Activated naive CD8-positive, alpha-beta T cell treated with anti-CD3 and anti-CD28 coated beads, Interleukin-2, amount 10 ng/mL, durations not matched to agents 7 days and 5 days (primary cell): ENCODE measurements around the gene SPRYD4. TPM values are rescaled to one million over a fixed set of nuclear protein-coding genes. Genes with fewer than 3 reads are reported as not detected.
"Not testable (repeated sequence)": the region's sequence is repeated elsewhere in the genome, so short reads cannot be mapped to it uniquely, and the experiment has no call there.

Experiments used
- ATAC-seq: fragments of 150-1000 bp; cut with Tn5 transposase; one replicate; pipeline ENCODE4 v1.10.0; 2021; ENCODE audit warnings: low read depth, moderate library complexity
- POLR2A ChIA-PET: fragments of 350-600 bp; sonication (Branson Sonifier 250); formaldehyde crosslinking; loops from one replicate; lab custom pipeline; 2021; ENCODE audit warnings: antibody characterized with exemption; lab: Charles Lee
- DNase-seq: peaks from one replicate; pipeline ENCODE4 v3.0.0; 2021
- H3K27ac Mint-ChIP-seq: one replicate; pipeline ENCODE4 v1.8.0; 2022; ENCODE audit warnings: mild to moderate bottlenecking, mixed read lengths
- H3K27me3 Mint-ChIP-seq: one replicate; pipeline ENCODE4 v1.8.0; 2022; ENCODE audit warnings: mild to moderate bottlenecking, moderate library complexity, mixed read lengths
- H3K36me3 Mint-ChIP-seq: one replicate; pipeline ENCODE4 v1.8.0; 2021; ENCODE audit warnings: mild to moderate bottlenecking, mixed read lengths
- H3K4me1 Mint-ChIP-seq: one replicate; pipeline ENCODE4 v1.8.0; 2021; ENCODE audit warnings: mixed read lengths
- H3K4me3 Mint-ChIP-seq: one replicate; pipeline ENCODE4 v1.8.0; 2022; ENCODE audit warnings: mild to moderate bottlenecking, moderate library complexity, mixed read lengths
- H3K9me3 Mint-ChIP-seq: one replicate; pipeline ENCODE4 v1.8.0; 2021; ENCODE audit warnings: mixed read lengths
- total RNA-seq, 2 experiments: library from RNA; stranded (reverse); gene quantifications; one replicate each; pipeline ENCODE4 v1.2.3, GENCODE V29; 2021

SPRYD4 gene
- total RNA-seq = 1 to 10 TPM; 3.9 to 4.1 TPM

- POLR2A ChIA-PET = interaction anchor here (0.5 to 2.1 kb wide), 8 partner anchors 11 to 306 kb away, joined by 3 to 9 read pairs (median 5); partner anchors contain the start of genes ANKRD52, IL23A, RBMS2 and STAT2
- peaks cover 8% of the 10 kb centered on the region for H3K36me3 Mint-ChIP-seq
- ATAC-seq = peak; percentile 96
- H3K9me3 Mint-ChIP-seq = no peaks in the 10 kb centered on the region
- DNase-seq = peak; percentile 96
- no peaks in the 10 kb centered on the region for H3K27me3 Mint-ChIP-seq
- H3K4me3 Mint-ChIP-seq = peak within 1 kb of the TSS; percentile 94
- peaks cover 25% of the 10 kb centered on the region for H3K4me1 Mint-ChIP-seq
- peak within 1 kb of the TSS; percentile 97 for H3K27ac Mint-ChIP-seq
Measured at GRCh38 chr12:56468216-56469006, at the start of gene SPRYD4. TSS of gene SPRYD4 (plus strand) at chr12:56468578. CDS start at chr12:56468592, 14 bp downstream.

GRCh38 chr12:56420411-56420810 is 48.0 kb upstream of the SPRYD4 start:
- POLR2A ChIA-PET = no interaction called here
- Mint-ChIP-seq H3K27ac (no peak overlapping the region), H3K36me3 (peaks cover 34% of the 10 kb centered on the region)

GRCh38 chr12:56425193-56425592 is 43.2 kb upstream of the SPRYD4 start:
- POLR2A ChIA-PET = interaction anchor here (0.7 kb wide), 1 partner anchor 66 kb away, joined by 3 read pairs; no protein-coding TSS in a partner anchor
- ATAC-seq (peak; percentile 80), DNase-seq (no peak)
- Mint-ChIP-seq H3K4me3 (no peak overlapping the region), H3K9me3 (no peaks in the 10 kb centered on the region), H3K36me3 (peaks cover 33% of the 10 kb centered on the region), H3K27me3 (no peaks in the 10 kb centered on the region), H3K4me1 (peaks cover 5% of the 10 kb centered on the region), H3K27ac (peak overlapping the region; percentile 64)

More at GRCh38 chr12:56420411-56420810, 48.0 kb upstream of the SPRYD4 start:
- no peak overlapping the region for H3K4me3 Mint-ChIP-seq
- H3K9me3 Mint-ChIP-seq = no peaks in the 10 kb centered on the region
- no peak for DNase-seq
- peaks cover 5% of the 10 kb centered on the region for H3K4me1 Mint-ChIP-seq
- H3K27me3 Mint-ChIP-seq = no peaks in the 10 kb centered on the region
- ATAC-seq = no peak

- no peaks in the 10 kb centered on the region for H3K27me3 Mint-ChIP-seq
- POLR2A ChIA-PET = interaction anchor here (0.7 to 1.0 kb wide), 2 partner anchors 23 to 177 kb away, joined by 3 to 6 read pairs; partner anchors contain the start of gene TIMELESS
- H3K27ac Mint-ChIP-seq = no peak overlapping the region
- ATAC-seq (no peak), DNase-seq (no peak)
- no peaks in the 10 kb centered on the region for H3K9me3 Mint-ChIP-seq
- peaks cover 5% of the 10 kb centered on the region for H3K4me1 Mint-ChIP-seq
- H3K4me3 Mint-ChIP-seq = no peak overlapping the region
- peaks cover 31% of the 10 kb centered on the region for H3K36me3 Mint-ChIP-seq
Measured at GRCh38 chr12:56425940-56426438, 42.4 kb upstream of the SPRYD4 start.

GRCh38 chr12:56431288-56431687 is 37.1 kb upstream of the SPRYD4 start:
- Mint-ChIP-seq H3K4me1 (peaks cover 3% of the 10 kb centered on the region), H3K27me3 (no peaks in the 10 kb centered on the region), H3K9me3 (no peaks in the 10 kb centered on the region), H3K36me3 (peaks cover 20% of the 10 kb centered on the region), H3K4me3 (no peak overlapping the region), H3K27ac (no peak overlapping the region)
- POLR2A ChIA-PET = no interaction called here
- DNase-seq (no peak), ATAC-seq (no peak)

- ATAC-seq = no peak
- peaks cover 3% of the 10 kb centered on the region for H3K4me1 Mint-ChIP-seq
- DNase-seq = no peak
- H3K36me3 Mint-ChIP-seq = peaks cover 18% of the 10 kb centered on the region
- no peaks in the 10 kb centered on the region for H3K9me3 Mint-ChIP-seq
- POLR2A ChIA-PET = no interaction called here
- no peak overlapping the region for H3K27ac Mint-ChIP-seq
- H3K27me3 Mint-ChIP-seq = no peaks in the 10 kb centered on the region
- no peak overlapping the region for H3K4me3 Mint-ChIP-seq
Measured at GRCh38 chr12:56431850-56432249, 36.5 kb upstream of the SPRYD4 start.

GRCh38 chr12:56434828-56435227 is 33.5 kb upstream of the SPRYD4 start:
- no peak for DNase-seq
- H3K36me3 Mint-ChIP-seq = peaks cover 15% of the 10 kb centered on the region
- H3K27ac Mint-ChIP-seq = peak overlapping the region; percentile 34
- POLR2A ChIA-PET = interaction anchor here (0.9 kb wide), 1 partner anchor 14 kb away, joined by 3 read pairs; the partner anchor contains the start of gene TIMELESS
- no peak for ATAC-seq
- H3K9me3 Mint-ChIP-seq = no peaks in the 10 kb centered on the region
- H3K4me3 Mint-ChIP-seq = no peak overlapping the region
- H3K4me1 Mint-ChIP-seq = peaks cover 8% of the 10 kb centered on the region
- H3K27me3 Mint-ChIP-seq = no peaks in the 10 kb centered on the region

GRCh38 chr12:56437430-56438176 is 30.8 kb upstream of the SPRYD4 start:
- peaks cover 17% of the 10 kb centered on the region for H3K36me3 Mint-ChIP-seq
- no peak for DNase-seq
- no peak overlapping the region for H3K27ac Mint-ChIP-seq
- H3K9me3 Mint-ChIP-seq = no peaks in the 10 kb centered on the region
- H3K4me1 Mint-ChIP-seq = peaks cover 10% of the 10 kb centered on the region
- POLR2A ChIA-PET = interaction anchor here (0.6 kb wide), 1 partner anchor 90 kb away, joined by 6 read pairs; no protein-coding TSS in a partner anchor
- H3K4me3 Mint-ChIP-seq = no peak overlapping the region
- ATAC-seq = no peak
- H3K27me3 Mint-ChIP-seq = no peaks in the 10 kb centered on the region

- POLR2A ChIA-PET, H3K9me3 Mint-ChIP-seq, H3K27me3 Mint-ChIP-seq, ATAC-seq, H3K27ac Mint-ChIP-seq, DNase-seq, H3K4me3 Mint-ChIP-seq: not testable (repeated sequence)
- Mint-ChIP-seq H3K4me1 (peaks cover 26% of the 10 kb centered on the region), H3K36me3 (peaks cover 39% of the 10 kb centered on the region)
Measured at GRCh38 chr12:56443208-56443607, 25.2 kb upstream of the SPRYD4 start.

GRCh38 chr12:56448860-56449621 is 19.3 kb upstream of the SPRYD4 start, which contains the start of gene TIMELESS:
TSS of gene TIMELESS (minus strand) at chr12:56449426. CDS start at chr12:56434170, 15,256 bp downstream.
- peaks cover 2% of the 10 kb centered on the region for H3K27me3 Mint-ChIP-seq
- ATAC-seq (peak; percentile 98), DNase-seq (peak; percentile 90)
- H3K4me3 Mint-ChIP-seq = peak within 1 kb of the TSS; percentile 92
- H3K4me1 Mint-ChIP-seq = peaks cover 27% of the 10 kb centered on the region
- H3K27ac Mint-ChIP-seq = peak within 1 kb of the TSS; percentile 85
- H3K36me3 Mint-ChIP-seq = peaks cover 22% of the 10 kb centered on the region
- POLR2A ChIA-PET = interaction anchor here (1.0 to 3.1 kb wide), 17 partner anchors 10 to 259 kb away, joined by 3 to 27 read pairs (median 4); partner anchors contain the start of genes COQ10A, RNF41, SMARCC2 and SPRYD4
- peaks cover 3% of the 10 kb centered on the region for H3K9me3 Mint-ChIP-seq

- ATAC-seq = no peak
- H3K4me3 Mint-ChIP-seq = peak overlapping the region; percentile 92
- peaks cover 2% of the 10 kb centered on the region for H3K27me3 Mint-ChIP-seq
- DNase-seq = no peak
- peaks cover 23% of the 10 kb centered on the region for H3K4me1 Mint-ChIP-seq
- H3K36me3 Mint-ChIP-seq = peaks cover 16% of the 10 kb centered on the region
- peak overlapping the region; percentile 85 for H3K27ac Mint-ChIP-seq
- no peaks in the 10 kb centered on the region for H3K9me3 Mint-ChIP-seq
- POLR2A ChIA-PET = interaction anchor here (0.8 to 3.1 kb wide), 14 partner anchors 11 to 227 kb away, joined by 3 to 27 read pairs (median 5); partner anchors contain the start of genes COQ10A, RNF41, SPRYD4 and STAT2
Measured at GRCh38 chr12:56449622-56449984, 18.8 kb upstream of the SPRYD4 start.

- peaks cover 2% of the 10 kb centered on the region for H3K27me3 Mint-ChIP-seq
- ATAC-seq (no peak), DNase-seq (no peak)
- H3K9me3 Mint-ChIP-seq = no peaks in the 10 kb centered on the region
- H3K36me3 Mint-ChIP-seq = peaks cover 12% of the 10 kb centered on the region
- peaks cover 21% of the 10 kb centered on the region for H3K4me1 Mint-ChIP-seq
- H3K4me3 Mint-ChIP-seq = no peak overlapping the region
- POLR2A ChIA-PET = interaction anchor here (0.6 to 3.1 kb wide), 3 partner anchors 90 to 259 kb away, joined by 3 to 27 read pairs (median 3); partner anchors contain the start of gene STAT2
- H3K27ac Mint-ChIP-seq = peak overlapping the region; percentile 85
Measured at GRCh38 chr12:56450241-56450640, 18.1 kb upstream of the SPRYD4 start.
